HG03097 (cell line): ENCODE data around the gene NUB1.

Experiments used
- ATAC-seq: cut with Tn5 transposase; IDR thresholded peaks from one replicate; pipeline ENCODE4 v1.9.1; 2021; ENCODE audit not compliant: unreplicated experiment, low FRiP score

Gene NUB1

DNA sequence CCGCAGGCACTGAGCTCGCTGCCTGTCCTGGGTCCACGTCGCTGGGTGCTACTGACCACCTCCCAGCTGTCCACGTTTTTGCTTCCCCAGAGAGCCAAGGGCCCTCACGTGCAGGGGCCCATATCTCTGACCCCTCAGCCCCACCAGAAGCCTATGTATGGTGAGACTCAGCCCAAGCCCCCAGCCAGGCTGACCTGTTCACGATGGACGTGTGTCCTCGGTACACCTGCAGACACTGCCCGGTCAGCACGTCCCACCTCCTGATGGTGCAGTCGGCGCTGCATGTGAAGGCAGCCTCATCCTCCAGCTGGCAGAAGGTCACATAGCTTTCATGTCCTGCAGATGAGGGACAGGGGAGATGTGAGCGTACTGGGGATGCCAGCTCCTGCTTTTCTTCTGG is 58.3 kb downstream of the NUB1 start:
- ATAC-seq = no peak

DNA sequence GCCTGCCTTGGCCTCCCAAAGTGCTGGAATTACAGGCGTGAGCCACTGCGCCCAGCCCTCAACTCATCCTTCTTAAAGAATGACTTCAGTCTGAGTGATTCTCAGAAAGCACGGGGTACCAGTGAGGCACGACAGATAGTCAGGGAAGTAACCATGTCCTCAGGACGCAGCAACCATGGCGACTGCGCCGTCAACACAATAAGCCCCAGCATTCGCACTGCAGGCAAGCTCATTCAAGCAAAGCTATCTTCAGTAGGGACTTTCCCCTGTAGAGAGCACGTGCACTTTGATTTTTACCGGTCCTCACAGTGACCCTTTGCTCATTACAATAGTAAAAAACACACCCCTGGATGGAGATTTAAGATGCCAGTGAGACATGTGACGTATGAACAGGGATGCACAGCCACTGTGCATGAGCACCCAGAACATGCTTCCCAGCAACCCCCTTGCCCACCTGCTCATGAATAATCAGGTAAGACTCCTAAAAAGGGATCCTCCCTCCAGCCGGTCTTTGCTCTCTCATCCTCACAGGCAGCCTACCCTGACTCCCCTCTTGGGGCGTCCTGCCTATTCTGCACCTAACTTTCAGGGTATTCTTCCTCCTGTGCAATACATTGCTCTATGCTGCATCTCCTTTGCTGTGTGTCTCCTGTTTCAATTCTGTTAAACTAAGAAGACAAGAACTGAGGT is 59.2 kb downstream of the NUB1 start:
- ATAC-seq = no peak

DNA sequence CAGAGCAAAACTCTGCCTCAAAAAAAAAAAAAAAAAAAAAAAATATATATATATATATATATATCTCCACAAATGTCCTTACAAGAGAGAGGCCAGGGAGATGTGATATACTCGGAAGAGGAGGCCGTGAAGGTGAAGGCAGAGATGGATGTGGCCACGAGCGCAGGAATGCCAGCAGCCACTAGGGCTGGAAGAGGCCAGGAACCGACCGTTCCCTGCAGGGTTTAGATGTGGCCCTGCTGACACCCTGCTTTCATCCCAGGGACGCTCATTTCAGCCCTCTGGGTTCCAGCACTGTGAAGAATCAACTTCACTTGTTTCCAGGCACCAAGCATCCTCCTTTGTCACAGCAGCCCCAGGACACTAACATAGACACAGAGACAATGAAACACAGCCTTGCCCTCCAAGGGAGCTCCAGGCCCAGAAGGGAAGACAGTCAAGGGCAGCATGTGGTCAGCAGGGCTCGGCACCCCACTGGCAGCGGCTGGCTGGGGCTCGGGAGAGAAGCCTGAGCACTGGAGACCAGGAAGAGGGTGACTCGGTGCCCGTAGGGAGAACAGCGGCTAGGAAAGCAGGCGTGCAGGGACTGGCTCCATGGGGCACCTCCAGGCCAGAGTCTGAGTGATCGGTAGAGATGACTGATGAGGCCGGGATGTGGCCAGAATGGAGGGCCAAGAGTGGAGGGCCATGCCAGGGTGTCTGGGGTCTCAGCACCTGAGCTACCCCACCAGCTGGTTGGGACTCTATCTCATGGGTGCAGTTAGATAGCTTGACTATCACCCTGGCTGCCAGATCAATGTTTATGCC is 60.6 kb downstream of the NUB1 start:
- ATAC-seq = no peak

DNA sequence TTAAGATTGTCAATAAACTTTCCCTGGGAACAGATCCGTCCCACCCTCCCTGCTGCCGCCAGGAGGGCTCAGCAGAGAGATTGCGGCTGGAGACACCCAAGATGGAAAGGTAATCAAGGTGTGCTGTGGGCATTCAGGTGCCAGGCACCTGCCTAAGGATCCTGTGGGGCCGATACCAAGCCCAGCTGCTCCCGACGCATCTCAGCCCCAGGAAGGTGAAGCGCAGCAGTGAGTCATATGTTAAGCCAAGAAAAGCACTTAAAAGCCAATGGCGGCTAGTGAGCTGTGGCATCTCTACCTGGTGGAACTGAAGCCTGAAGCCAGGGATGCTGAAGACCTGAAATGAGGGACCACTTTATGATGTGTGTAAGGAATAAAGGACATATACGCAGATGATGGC is 62.2 kb downstream of the NUB1 start:
- no peak for ATAC-seq

DNA sequence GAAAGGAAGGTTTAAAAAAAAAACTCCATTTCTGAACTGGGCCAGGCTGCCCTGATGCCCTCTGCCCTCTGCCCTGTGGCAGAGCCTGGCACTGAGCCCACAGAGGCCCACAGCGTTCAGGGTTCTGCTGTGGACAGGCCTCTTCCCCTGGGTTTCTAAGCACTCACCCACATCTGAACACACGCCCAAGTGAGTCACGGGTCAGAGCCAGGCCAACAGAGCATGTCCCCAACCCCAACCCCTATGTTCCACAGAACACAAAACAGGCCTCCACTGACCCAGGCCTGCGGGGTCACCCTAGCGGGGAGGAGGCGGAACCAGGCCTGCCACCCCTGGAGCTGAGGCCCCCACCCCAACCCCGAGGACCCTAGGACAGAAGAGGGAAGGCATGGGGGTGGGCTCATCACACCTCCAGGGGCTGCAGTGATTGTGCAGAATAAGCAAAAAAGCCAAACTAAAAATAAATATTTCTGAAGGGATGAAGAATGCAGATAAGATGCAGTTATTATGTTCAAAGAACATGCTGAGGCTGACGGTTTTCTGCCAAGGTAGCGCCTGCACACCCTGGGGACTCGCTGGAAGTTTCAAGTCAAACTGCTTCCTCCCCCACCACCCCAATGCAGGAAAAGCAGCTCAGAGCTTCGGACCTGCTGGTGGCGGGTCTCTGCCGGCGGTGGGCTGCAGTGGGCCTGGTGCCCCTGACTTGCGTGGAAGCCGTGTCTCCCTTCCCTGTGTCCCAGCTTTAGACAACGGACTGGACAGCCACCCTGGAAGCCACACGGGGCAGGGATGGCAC is 62.8 kb downstream of the NUB1 start:
- no peak for ATAC-seq

DNA sequence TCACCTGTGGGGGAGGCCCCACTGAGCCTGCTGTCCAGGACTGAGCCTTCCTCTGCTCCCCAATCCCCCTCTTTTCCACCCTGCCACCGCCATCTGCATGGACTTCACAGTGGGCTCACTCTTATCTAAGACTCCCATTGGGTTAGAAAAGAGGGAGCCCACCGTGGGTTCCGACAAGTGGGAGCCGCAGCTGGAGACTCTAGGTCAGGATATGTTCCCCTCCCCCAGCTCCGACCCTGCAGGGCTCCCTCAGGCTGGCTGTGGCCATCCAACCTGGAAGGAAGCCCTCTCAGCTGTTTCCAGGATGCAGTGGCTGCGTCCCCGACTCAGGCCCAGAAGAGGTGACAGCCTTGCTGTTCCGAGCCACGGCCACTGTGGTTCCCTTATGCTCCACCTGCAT is 63.4 kb downstream of the NUB1 start:
- ATAC-seq = no peak

DNA sequence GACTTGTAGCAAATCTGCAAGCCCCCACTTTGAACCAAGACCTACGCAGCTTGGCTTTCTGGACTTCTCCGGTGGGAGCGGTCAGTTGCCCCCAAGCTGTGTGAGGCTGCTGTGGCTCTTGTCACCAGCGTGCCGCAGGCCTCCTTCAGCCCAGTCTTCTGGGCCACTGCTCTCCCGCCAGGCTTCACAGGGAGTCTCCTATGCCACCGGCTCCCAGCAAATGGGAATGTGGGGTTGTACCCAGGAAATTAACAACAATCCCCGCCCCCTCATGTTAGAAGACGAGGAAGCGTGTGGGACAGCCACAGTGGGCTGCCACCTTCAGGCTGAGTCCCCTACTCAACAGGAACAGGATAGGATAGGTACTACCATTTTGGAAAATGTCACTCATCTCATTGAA is 64.0 kb downstream of the NUB1 start:
- ATAC-seq = no peak

DNA sequence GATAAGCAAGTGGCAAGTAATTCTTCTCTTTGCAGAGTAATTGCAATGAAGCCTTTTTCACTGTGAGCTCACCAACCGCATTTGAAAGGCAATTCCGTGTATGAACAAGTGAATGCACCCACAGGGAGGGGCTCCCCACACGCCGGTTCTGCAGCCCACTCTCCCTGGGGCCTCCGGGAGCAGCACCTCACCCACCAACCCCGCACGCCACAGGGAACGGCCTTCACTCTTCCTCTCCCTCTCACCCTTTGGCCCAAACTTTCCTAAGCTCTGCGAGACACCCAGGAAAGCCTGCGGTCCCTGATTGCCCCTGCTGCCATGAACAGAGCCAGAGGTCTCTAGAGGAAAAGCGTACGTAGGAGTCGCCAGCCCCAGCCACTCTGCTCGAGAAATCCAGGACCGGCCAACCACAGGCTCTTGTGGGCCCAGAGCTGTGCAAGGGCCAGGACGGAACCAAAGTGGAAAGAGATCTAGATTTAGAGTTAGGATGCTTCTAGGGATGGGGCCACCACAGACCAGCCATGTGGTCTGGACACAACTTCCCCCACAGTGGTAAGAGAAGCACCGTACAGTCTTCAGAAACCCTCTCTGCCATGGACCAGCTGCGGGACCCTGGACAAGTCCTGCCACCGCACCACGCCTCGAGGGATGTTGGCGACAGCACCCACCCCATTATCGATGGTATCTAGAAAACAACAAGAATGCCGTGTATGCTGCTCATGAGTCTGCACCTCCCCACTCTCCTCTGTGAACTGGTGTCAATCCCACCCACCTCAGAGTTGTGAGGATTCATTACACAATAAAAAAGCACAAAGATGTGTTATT is 64.7 kb downstream of the NUB1 start:
- ATAC-seq = no peak

DNA sequence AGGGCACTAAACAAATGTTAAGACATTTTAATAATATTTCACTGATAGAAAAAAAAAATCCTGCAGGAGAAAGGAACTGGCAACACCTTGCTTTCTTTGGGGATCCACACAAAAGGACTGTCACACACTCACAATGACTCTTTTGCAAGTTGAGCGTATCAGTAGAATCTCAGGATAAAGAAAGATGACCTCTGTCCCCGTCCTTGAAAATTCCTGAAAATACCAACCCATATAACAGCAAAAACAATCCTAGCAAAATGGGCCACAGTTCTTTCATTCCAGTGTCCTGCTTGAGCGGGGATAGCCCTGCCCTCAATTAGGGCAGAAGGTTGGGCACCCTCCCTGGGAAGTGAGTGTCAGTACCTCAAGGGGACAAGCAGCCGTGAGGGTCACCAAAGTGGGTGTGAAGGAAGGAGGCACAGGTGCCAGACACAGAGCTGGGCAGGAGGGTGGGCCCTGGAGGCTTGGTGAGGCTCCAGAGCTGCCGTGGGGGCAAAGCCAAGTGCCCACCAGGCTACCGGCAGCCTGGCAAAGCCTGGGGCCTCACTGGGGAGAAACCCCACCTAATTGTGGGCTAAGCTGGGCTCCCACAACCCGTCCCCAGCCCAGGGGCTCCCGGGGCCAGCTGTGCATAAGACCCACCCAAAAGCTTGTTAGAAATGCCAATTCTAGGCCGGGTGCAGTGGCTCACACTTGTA is 65.4 kb downstream of the NUB1 start:
- no peak for ATAC-seq

DNA sequence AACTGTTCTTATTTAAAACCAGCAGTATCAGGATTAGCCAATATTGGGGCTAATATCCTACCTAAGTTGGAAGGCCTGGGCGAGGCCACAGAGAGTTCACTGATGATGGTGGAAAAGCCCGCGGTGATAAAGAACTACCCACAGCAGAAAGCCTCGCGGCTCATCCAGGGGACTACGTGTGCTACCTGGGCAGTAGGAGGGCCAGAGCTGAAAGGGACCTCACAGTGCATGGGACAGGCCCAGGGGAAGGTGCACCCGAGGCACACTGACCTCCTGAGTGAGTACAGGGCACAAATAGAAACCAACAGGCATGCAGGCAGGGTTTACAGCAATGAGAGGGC is 66.9 kb downstream of the NUB1 start:
- ATAC-seq = no peak

DNA sequence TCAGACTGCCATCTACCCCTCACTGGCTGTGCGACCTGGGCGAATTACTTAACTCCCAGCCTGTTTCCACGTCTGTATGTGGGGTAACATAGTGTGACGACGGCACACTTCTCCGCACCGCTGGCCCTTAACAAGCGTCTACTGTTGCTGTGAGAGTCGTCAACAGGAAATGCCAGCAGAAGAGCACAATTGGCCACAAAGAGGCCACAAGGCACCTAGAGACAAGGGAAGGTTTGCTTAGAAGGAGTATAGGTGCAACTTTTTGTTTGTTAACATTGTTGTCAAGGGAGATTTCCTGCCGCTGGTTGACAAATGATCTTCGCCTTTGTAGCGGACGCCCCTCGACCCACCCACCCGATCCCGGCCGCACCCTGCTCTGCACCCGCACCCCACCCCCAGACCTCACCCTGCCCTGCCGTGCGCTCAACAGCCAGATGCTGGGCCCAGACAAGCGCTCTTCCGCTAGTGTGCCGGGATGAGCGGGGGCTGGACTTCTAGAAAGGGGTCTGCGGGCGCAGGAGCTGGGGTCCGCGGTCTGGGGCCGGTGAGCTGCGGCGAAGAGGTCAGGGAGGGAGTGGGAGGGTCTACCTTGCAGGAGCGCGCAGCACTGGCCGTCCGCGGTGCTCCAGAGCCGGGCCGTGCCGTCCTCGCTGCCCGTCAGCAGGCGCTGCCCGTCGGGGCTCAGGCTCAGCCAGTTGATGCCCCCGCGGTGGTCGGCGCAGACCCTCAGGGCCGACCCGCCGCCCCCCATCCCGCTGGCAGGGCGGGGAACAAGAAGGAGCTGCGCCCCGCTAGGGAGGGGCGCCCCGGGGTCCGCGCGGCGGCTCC is 67.4 kb downstream of the NUB1 start:
- no peak for ATAC-seq

DNA sequence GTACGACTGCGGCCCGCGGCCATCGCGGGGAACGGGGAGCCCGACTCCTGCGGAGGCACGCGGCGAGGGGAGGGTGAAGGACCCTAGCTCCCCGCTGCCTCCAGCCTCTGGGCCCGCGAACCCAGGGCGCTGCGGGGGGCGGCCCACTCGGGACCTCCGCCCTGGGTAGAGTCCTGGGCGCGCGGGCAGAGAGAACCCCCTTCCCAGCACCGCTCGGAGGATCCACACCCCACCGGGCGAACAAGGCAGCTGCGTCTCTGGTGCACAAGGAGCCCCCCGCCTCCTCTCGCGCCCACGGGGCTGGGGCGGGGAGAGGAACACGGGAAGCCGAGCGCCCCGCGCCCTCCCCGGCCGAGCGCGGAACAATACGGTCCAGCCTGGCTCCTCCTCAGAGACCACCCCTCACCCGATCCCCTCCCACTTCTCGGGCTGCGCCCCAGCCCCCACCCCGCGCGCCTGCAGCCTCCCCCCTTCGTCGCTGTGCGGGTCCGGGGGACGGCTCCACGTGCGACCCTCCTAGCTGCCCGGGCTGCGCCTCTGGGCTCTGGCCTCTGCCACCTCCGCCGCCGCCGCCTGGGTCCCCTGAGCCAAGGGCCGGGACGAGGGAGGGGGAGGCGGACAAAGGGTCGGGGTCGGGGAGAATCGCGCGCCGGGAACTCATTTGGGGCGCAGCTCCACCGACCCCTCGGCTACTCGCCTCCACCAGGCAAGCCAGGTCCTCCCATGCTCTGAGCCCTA is 68.2 kb downstream of the NUB1 start, which contains the start of gene WDR86:
WDR86 (minus strand) TSS at position 372 of the 738 bp plus-strand sequence. CDS start 449 bp downstream, outside the sequence.
- ATAC-seq = no peak

DNA sequence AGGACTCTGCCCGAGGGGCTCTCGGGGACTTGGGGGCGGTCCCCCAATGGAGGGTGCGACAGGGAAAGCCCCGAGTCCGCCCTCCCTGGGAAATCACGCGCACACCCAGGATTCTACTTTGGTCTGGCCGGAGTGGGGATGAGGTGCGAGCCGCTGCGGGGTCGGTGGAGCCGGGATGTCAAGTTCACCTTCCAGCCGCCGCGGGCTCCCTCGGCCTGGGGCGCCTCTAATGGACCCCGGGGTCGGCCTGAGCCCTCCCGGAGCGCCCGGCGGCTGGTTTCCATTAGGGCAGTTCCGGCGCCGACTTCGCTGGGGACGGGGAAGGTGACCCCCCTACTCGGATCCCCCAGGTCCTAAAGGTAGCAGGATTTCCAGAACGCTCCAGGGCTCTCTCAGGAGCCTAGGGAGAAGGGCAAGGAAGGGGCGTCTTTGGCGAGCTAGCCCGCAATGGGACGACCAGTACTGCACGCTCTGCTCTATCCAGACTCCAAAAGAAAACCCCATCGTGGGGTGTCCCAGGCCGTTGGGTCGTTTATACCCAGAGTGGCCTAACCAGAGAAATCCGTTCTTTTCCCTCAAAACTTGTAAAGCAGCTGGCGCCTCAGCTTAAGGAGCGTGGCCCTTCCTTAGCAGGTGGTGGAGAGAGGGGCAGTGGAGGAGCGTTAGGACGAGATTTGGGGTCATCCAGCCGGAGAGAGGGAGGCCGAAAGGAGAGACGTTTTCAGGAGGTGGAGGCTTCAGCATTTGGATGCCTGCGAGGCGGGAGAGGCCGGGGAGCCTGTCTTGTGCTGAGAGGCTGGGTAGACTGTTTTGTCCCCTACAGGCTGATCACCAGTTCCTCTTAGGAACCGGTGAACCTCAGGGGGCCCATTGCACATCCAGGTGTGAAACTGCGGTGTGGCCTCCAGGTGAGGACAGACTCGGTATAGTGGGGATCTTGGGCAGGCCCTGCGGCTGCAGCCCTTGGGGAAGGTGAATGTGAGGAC is 69.1 kb downstream of the NUB1 start:
- no peak for ATAC-seq

DNA sequence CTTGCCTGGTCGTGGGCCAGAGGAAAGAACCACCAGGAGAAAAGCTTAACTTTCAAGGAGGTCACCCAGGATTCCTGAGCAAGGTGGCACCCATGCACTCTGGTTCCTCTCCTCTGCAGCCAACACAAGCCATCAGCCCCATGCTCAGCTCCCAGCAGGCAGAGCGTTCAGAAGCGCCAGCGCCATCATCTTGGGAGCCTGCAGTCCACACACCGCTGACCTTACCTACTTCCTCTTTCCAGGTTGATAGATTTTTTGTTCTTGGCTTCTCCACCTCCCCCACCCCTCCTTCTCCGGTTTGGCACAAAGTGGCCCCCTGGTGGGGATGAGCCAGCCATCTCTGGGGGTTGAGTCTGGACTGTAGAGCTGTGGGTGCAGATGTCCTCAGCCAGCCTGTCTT is 69.9 kb downstream of the NUB1 start:
- ATAC-seq = no peak

DNA sequence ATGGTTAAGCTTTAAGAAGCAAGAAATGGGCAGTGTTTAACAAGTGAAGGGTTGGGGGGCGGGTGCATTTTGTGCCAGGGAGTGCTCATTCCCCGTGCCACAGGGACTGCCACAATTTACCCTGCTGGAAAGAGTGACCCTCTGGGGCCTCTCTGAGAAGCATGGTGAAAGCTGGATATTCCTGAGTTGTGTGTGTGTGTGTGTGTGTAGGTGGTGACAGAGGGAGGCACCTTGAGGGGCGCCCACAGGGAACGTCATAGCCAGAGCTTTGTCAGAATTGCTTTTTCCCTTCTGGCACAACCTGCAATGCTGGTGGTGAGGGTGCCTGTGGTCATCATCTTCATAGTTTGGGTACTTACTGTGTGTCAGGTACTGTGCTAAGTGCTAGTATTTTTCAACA is 70.7 kb downstream of the NUB1 start:
- no peak for ATAC-seq

DNA sequence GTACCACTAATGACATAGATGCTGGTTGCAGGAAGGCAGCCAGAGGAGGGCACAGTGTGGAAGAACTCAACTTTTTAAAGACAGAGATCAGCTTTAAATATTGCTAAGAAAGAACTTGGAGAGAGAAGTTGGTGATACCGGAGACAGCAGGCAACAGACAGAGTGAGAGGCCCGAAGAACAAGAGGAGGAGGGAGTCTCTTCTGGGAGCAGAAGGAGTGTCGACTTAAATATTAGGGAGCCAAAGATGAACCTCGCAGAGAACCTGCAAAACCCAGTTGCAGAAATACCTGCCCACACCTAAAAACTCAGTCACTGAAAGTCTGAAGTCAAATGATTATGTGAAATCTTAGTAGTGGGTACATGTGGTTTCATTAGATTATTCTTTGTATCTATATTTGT is 71.6 kb downstream of the NUB1 start:
- ATAC-seq = no peak

DNA sequence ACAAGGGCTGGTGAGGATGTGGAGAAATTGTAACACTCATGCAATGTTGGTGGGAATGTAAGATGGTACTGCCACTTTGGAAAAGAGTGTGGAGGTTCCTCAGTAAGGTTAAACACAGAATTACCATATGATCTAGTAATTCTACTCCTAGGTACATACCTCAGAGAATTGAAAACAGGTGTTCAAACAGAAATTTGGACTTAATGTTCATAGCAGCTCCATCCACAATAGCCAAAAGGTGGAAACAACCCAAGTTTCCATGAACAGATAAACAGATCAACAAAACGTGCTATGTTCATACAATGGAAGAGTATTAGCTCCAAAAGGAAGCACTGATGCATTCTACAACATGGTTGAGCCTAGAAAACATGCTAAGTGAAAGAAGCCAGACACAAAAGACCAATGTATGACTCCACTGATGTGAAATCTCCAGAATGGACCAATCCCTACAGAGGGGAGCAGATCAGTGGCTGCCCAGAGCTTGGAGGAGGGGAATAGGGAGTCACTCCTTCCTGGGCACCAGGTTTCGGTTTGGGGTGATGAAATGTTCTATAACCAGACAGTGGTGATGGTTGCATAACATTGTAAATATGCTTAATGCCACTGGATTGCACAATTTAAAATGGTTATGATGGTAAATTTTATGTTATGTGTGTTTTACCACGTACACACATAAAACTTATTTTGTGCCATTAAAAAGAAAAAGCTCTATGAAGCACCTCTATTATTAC is 73.9 kb downstream of the NUB1 start:
- ATAC-seq = no peak
